NCI-H2081 (cell line): ENCODE data around the gene ASB3.
"Not testable (repeated sequence)": the region's sequence is repeated elsewhere in the genome, so short reads cannot be mapped to it uniquely, and the experiment has no call there.

ENCODE experiments used
- DNase-seq, 2 experiments: peaks; one replicate each; lab custom pipeline; 2025; lab: John Stamatoyannopoulos, UW

The ASB3 gene

DNA sequence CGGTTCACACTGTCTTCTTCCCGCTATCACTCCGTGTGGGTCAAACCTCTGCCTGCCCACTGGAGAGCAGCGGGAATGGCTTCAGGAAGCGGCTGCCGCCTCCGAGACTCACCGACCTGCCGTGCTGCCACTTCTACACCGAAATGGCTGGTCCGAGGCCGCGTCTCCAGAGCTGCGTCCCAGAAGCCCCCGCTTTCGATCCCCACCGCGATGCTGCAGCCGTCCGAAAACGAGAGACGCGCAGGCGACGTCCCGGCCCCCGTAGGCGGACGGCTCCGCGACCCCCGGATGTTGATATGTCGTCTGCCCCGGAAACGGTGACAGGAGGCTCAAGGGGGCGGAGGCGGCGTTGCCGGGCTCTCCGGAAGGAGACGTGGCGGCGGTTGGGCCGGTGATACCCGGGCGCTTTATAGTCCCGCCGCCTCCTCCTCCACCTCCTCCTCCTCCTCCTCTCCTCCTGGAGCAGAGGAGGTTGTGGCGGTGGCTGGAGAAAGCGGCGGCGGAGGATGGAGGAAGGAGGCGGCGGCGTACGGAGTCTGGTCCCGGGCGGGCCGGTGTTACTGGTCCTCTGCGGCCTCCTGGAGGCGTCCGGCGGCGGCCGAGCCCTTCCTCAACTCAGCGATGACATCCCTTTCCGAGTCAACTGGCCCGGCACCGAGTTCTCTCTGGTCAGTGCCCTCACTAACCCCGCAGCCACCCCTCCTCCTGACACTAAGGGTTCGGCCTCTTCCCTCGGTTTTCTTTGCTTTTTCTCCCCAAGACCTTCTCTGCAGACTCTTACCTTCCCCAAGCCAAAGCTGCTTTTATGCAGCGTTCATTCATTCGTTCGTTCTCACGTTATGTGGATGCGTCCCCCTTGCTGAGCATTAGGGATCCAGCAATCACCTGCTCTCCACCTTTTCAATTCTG is at the start of gene ASB3, which contains the start of gene ERLEC1:
Gene ASB3 (minus strand): TSS at position 249 of the 909 bp plus-strand sequence. CDS start 21,381 bp downstream, outside the sequence.
Gene ERLEC1 (plus strand): TSS at position 340 of the 909 bp plus-strand sequence. CDS start 167 bp downstream, at position 507.
- peak; percentile 92 to 93 for DNase-seq

DNA sequence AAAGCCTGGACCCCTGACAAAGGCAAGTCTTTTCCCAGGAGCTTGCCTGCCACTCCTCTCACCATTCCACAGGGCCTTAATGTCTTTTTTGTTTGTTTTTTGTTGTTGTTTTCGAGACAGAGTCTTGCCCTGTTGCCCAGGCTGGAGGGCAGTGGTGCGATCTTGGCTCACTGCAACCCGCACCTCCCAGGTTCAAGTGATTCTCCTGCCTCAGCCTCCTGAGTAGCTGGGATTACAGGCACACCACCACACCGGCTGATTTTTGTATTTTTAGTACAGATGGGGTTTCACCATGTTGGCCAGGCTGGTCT is 43.2 kb upstream of the ASB3 start:
- DNase-seq: not testable (repeated sequence)

DNA sequence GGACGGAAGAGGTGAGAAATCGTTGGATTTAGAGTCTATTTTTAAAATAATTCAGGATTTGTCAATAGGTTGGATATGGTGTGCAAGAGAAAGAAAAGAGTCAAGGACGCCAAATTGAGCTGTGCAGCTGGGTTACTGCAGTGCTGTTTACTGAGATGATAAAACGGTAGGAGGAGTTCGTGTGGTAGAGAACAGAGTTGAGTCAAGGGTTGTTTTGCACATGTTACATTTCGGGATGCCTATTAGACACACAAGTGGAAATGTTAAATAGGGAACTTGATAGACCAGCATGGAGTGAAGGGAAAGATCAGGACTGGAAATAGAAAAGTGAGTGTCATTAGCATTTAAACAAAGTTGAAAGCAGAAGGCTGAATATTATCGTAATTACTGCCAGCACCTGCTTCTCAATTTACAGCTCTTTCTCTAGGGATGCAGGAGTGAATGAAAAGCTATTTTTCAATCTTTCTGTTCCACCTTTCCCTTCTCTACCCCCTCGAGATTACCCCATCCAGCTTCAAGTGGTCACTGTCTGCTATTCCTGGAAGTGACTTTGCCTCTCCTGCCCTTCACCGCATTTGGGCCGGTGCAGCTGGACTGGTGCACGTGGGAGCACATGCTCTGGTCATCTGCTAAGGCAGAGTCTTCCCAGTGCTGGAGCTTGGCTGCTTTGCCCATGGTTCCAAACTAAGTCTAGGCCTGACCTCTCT is 42.7 kb upstream of the ASB3 start:
- peak in 1 of 2 experiments; percentile 32 for DNase-seq

DNA sequence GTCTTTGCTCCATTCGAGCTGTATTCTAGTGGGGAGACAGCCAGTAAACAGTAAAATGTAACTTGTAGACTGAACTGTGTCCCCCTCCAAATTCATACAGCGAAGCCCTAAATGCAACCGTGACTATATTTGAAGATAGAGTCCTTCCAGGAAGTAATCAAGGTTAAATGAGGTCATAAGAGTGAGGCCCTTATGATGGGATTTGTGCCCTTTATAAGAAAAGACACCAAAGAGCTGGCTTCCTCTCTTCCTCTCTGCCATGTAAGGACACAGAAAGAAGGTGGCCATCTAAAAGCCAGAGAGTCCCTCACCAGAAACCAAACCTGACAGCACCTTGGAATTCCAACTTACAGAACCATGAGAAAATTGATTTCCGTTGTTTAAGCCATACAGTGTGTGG is 41.6 kb upstream of the ASB3 start:
- no peak for DNase-seq

- DNase-seq: no peak
These were observed 40.8 kb upstream of the ASB3 start for GRCh38 chr2:53827398-53828175.

- DNase-seq: no peak
These were observed 40.0 kb upstream of the ASB3 start for GRCh38 chr2:53826587-53827397.

GRCh38 chr2:53826030-53826410 is 39.3 kb upstream of the ASB3 start:
- DNase-seq: no peak

GRCh38 chr2:53823639-53824038 is 36.9 kb upstream of the ASB3 start:
- not testable (repeated sequence) for DNase-seq

DNA sequence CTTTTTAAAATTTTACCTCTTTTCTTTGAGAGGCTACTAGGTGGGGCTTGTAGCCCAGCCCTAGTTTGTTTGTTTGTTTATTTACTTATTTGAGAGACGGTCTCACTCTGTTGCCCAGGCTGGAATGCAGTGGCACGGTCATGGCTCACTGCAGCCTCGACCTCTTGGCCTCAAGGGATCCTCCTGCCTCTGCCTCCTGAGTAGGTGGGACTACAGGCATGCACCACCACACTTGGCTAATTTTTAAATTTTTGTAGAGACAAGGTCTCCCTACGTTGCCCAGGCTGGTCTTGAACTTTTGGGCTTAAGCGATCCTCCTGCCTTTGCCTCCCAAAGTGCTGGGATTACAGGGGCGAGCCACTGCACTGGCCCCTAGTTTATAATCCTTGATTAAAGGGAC is 35.1 kb upstream of the ASB3 start:
- no peak for DNase-seq

- no peak for DNase-seq
These were observed 34.0 kb upstream of the ASB3 start for GRCh38 chr2:53820711-53821110.

- no peak for DNase-seq
These were observed 33.3 kb upstream of the ASB3 start for GRCh38 chr2:53820048-53820447.

DNA sequence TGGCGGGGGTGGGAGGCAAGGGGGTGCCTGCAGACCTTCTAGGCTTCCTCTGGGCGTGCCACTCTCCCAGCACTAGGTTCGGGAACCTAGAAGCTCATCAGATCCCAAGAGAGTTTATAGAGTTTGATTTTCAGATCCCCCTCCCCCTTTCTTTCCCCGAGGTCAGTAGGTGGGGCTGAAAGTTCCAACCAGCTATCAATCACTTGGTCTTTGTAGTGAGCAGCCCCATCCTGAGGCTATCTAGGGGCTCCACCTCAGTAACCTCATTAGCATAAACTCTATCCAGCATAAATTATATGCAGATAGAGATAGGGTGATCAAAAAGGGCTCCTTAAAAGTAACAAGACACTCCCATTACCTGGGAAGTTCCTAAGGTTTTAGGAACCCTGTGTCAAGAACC is 32.9 kb upstream of the ASB3 start:
- no peak for DNase-seq

DNA sequence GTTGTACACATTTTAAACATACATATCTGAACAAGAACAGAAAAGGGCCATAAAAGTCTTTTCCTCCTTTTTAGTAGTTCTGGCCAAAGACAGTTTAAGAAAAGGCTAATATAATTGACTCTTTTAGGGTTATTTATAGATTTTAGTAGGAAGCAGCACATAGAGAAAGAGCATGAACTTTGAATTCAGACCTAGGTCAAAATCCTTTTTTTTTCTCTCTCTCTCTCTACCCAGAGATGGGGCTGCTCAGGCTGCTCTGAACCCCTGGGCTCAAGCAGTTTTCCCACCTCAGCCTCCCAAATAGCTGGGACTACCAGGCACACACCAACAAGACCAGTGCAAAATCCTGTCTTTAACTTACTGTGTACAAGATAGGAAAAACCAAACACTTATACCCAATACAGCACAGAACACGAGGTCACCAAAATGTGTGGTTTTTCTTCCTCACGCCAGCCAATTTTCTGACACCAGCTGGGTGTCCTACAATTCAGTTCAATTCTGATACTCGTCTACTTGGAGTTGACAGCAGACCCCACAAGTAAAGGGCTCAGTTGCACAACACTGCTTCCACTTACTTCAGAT is 32.2 kb upstream of the ASB3 start:
- no peak for DNase-seq

GRCh38 chr2:53813151-53813550 is 26.4 kb upstream of the ASB3 start:
- DNase-seq: no peak

DNA sequence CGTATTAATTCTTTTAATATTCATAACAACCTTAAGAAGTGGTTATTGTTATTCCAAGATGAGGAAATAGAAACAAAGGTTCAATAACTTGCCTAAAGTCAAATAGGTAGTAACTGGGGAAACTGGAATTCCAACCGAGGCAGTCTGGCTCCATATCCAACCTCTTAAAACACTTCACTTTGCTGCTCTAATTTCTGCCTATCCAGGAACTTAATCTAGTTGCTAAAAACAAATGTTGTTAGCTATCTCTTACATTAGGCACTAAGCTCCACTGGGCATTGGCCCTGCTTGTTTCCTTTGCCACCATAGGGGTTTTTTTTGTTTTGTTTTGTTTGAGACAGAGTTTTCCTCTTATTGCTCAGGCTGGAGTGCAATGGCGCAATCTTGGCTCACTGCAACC is 24.8 kb upstream of the ASB3 start:
- no peak for DNase-seq

DNA sequence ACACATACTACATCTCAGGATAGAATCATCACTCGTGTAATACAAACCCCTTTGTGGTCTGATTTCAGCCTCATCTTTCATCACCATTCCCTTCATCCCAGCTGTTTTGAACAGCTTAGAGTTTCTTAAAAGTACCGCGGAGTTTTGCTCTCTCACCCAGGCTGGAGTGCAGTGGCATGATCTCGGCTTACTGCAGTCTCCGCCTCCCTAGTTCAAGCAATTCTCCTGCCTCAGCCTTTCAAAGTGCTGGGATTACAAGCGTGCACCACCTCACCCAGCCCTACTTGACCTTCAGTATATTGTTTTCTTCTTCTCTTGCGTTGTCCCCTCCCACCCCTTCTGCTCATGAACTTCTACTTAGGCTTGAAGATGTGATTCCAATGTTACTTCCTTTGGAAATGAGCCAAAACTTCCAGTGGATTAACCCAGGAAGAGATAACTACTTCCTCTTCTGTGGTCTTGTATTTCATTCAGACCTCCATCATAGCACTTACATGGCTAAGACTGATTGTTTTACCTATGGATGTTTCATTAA is 15.9 kb upstream of the ASB3 start:
- DNase-seq: no peak

GRCh38 chr2:53801547-53801946 is 14.8 kb upstream of the ASB3 start:
- no peak for DNase-seq

DNA sequence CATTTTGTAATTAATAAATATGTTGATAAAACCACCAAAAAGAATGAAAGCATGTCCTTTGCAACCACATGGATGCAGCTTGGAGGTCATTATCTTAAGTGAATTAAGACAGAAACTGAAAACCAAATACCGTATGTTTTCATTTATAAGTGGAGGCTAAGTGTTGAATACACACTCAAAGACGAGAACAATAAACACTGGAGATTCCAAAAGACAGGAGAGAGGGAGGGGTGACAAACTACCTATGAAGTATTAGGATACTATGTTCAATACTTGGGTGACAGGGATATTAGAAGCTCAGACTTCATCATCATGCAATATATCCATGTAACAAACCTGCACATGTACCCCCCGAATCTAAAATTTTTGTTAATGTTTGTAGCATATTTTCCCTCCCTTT is 7.1 kb upstream of the ASB3 start:
- no peak for DNase-seq

DNA sequence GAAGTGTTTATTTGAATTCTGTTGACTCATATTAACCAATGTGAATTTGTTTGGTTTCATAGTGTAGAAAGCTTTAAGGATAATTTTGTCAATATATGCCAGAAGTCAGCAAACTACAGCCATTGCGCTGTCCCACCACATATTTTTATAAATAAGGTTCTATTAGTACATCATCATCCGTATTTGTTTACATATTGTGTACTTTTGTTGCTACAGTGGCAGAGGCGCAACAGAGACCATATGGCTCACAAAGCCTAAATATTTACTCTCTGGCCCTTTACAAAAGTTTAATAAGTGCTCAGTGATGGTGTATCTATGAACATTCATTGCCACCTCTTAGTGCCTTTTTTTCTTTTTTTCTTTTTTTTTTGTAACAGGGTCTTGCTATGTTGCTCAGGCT is 6.5 kb upstream of the ASB3 start:
- DNase-seq: no peak

DNA sequence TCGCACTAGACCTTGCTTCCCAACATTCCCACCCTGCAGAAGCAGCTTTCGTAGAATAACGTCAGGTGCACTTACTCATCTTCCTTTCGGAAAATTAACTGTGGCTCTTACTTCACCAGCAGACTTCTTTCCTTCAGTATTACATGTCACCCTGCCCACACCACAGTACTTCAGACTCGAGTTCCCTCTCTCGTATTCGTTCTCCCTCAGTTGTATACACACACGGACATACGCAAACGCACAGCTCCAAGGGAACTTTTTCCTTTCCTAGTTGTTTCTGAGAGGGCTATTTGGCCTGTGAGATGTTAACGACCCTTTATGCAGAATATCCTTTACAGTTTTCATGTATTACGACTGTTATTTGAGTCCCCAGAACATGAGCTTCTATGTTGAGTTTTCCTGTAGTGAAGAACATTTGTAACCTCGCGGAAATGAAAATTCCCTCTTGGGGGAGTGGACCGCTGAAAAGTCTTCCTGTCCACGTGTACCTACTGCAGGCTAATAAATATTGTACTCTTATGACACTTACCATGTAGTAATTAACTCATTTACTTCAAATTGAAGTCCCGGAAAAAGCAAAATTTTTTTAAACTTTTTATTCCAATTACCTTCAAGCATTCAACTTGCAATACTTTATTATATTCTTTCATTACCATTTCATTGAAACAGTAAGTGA is 999 bp upstream of the ASB3 start:
- DNase-seq: no peak

GRCh38 chr2:53786352-53786704 is 425 bp downstream of the ASB3 start:
- DNase-seq: no peak
